Osteocyte (in vitro differentiated cells): ENCODE data around the gene LRRC37A3. TPM values are rescaled to one million over a fixed set of nuclear protein-coding genes. Genes with fewer than 3 reads are reported as not detected.
"Not testable (repeated sequence)": the region's sequence is repeated elsewhere in the genome, so short reads cannot be mapped to it uniquely, and the experiment has no call there.

Experiments
- DNase-seq: peaks from one replicate; pipeline ENCODE4 v3.0.0; 2021; ENCODE audit warnings: mixed read lengths; ENCODE audit not compliant: unreplicated experiment; ENCODE audit errors: extremely low spot score
- H3K27ac Mint-ChIP-seq: one replicate; pipeline ENCODE4 v1.8.0; 2021; ENCODE audit warnings: mild to moderate bottlenecking, mixed read lengths; ENCODE audit not compliant: unreplicated experiment
- H3K27me3 Mint-ChIP-seq: one replicate; pipeline ENCODE4 v1.8.0; 2021; ENCODE audit warnings: mixed read lengths; ENCODE audit not compliant: unreplicated experiment
- H3K36me3 Mint-ChIP-seq: one replicate; pipeline ENCODE4 v1.8.0; 2021; ENCODE audit warnings: mixed read lengths; ENCODE audit not compliant: unreplicated experiment
- H3K4me1 Mint-ChIP-seq: one replicate; pipeline ENCODE4 v1.8.0; 2021; ENCODE audit warnings: mixed read lengths; ENCODE audit not compliant: unreplicated experiment
- H3K4me3 Mint-ChIP-seq: one replicate; pipeline ENCODE4 v1.8.0; 2021; ENCODE audit warnings: mild to moderate bottlenecking, moderate library complexity, mixed read lengths; ENCODE audit not compliant: unreplicated experiment
- H3K9me3 Mint-ChIP-seq: one replicate; pipeline ENCODE4 v1.8.0; 2021; ENCODE audit warnings: mixed read lengths; ENCODE audit not compliant: unreplicated experiment
- CTCF ChIP-seq: fragments of 200-600 bp; sonication (generic); IDR thresholded peaks from 2 replicates; pipeline ENCODE4 v1.5.0; 2021; ENCODE audit warnings: antibody characterized with exemption, mild to moderate bottlenecking, moderate library complexity
- total RNA-seq: library from RNA; stranded (reverse); gene quantifications from 2 replicates; pipeline ENCODE4 v1.2.1, GENCODE V29; 2021

Gene LRRC37A3
- total RNA-seq, 1 donor from 2014 or later: 25.1 TPM

DNA sequence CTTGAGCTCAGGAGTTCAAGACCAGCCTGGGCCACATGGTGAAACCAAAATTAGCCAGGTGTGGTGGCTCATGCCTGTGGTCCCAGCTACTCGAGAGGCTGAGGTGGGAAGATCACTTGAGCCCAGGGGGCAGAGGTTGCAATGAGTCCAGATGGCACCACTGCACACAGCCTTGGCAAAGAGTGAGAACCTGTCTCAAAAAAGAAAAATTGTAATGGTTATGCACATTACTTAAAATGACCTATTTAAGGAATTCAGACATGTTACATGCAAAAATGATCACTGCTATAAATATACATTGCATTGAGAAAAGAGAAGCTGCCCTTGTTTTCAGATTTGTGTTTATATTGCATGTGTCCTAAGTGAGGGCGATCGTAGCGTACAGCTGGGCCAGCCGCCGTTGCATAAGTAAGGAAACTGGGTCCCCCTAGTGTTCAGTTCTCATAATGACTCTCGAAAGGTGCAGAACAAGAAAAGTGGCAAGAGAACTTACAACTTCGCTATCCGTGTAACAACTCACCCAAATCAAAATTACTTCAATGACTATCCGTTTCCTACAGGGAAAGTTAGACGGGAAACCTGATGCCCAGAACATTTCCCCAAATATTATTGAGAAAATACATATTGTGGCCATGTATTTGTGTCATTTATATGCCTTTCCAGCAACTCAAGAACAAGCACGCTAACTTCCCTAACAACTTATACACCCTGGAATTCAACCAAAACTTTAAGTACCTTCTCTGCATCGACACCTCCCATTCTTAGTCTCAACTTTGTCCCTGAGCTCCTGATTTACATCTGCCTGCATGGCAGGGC is 42.5 kb upstream of the LRRC37A3 start:
- H3K36me3 Mint-ChIP-seq, H3K27ac Mint-ChIP-seq, DNase-seq, H3K4me3 Mint-ChIP-seq, H3K27me3 Mint-ChIP-seq, H3K9me3 Mint-ChIP-seq: not testable (repeated sequence)
- peaks cover 23% of the 10 kb centered on the region for H3K4me1 Mint-ChIP-seq
- TF ChIP-seq CTCF: peak; percentile 76

GRCh38 chr17:64951877-64952276 is 32.6 kb upstream of the LRRC37A3 start:
- Mint-ChIP-seq H3K9me3 (peaks cover 4% of the 10 kb centered on the region), H3K4me3 (no peak overlapping the region), H3K27me3 (no peaks in the 10 kb centered on the region), H3K27ac (no peak overlapping the region), H3K4me1 (peaks cover 13% of the 10 kb centered on the region), H3K36me3 (no peaks in the 10 kb centered on the region)
- no peak for TF ChIP-seq CTCF
- no peak for DNase-seq

GRCh38 chr17:64950871-64951270 is 31.6 kb upstream of the LRRC37A3 start:
- H3K4me3 Mint-ChIP-seq: no peak overlapping the region
- no peak for DNase-seq
- no peak for TF ChIP-seq CTCF
- H3K4me1 Mint-ChIP-seq: peaks cover 18% of the 10 kb centered on the region
- H3K27me3 Mint-ChIP-seq: no peaks in the 10 kb centered on the region
- peaks cover 4% of the 10 kb centered on the region for H3K9me3 Mint-ChIP-seq
- H3K36me3 Mint-ChIP-seq: no peaks in the 10 kb centered on the region
- peak overlapping the region; percentile 54 for H3K27ac Mint-ChIP-seq

GRCh38 chr17:64947152-64947551 is 27.9 kb upstream of the LRRC37A3 start:
- Mint-ChIP-seq H3K9me3 (peaks cover 4% of the 10 kb centered on the region), H3K4me3 (no peak overlapping the region), H3K27me3 (no peaks in the 10 kb centered on the region), H3K27ac (no peak overlapping the region), H3K4me1 (peaks cover 18% of the 10 kb centered on the region), H3K36me3 (no peaks in the 10 kb centered on the region)
- TF ChIP-seq CTCF: no peak
- no peak for DNase-seq

DNA sequence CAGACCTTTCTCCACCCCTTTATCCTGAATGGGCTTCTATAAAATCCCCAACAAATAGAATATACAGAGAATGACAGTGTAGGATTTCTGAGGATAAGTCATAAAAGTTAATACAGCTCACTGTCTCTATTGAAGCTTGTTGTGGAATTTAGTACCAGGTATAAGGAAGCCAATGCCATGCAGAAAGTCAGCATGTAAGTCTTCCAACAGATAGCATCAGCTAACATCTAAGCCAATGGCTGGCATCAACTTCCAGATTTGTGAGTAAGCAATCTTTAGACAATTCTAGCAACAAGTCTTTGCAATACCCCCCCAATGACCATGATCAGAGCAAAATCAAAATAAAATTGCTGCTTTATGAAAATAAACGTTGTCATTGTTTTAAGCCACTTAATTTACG is 22.5 kb upstream of the LRRC37A3 start:
- Mint-ChIP-seq H3K27ac (no peak overlapping the region), H3K4me3 (no peak overlapping the region), H3K27me3 (no peaks in the 10 kb centered on the region), H3K4me1 (peaks cover 4% of the 10 kb centered on the region), H3K36me3 (no peaks in the 10 kb centered on the region), H3K9me3 (no peaks in the 10 kb centered on the region)
- TF ChIP-seq CTCF: no peak
- DNase-seq: no peak
